HCT116 (cell line): ENCODE measurements around the gene SPDEF. TPM values are rescaled to one million over a fixed set of nuclear protein-coding genes. Genes with fewer than 3 reads are reported as not detected.

Experiments used
- ATAC-seq: fragments of 200-7000 bp; cut with Tn5 transposase; 2 replicates; pipeline ENCODE4 v1.9.1; 2020; ENCODE audit warnings: mild to moderate bottlenecking, moderate library complexity
- BruUV-seq: library from RNA; stranded (reverse); fragments of 400-500 nt; replicated peaks from 2 replicates; lab custom pipeline; 2021; lab: Mats Ljungman, UMichigan
- CTCF ChIA-PET: fragments of 300-600 bp; sonication (Branson Sonifier 250); formaldehyde crosslinking; loops from one replicate; lab custom pipeline; 2021; ENCODE audit warnings: antibody characterized with exemption; lab: Charles Lee
- POLR2A ChIA-PET: fragments of 300-600, 350-600 bp; sonication (Branson Sonifier 250); formaldehyde crosslinking; loops from one replicate; lab custom pipeline; 2021; ENCODE audit warnings: antibody characterized with exemption; lab: Charles Lee
- RAD21 ChIA-PET, 2 experiments: fragments of 300-600 bp; sonication (Branson Sonifier 250); formaldehyde crosslinking; loops; one replicate each; lab custom pipeline; 2023; ENCODE audit warnings: low total read pairs in 2 of 2; ENCODE audit not compliant: uncharacterized antibody in 2 of 2, unreplicated experiment in 2 of 2, low non-redundant PET in 1 of 2; lab: Charles Lee
- DNase-seq: peaks from one replicate; pipeline ENCODE4 v3.0.0-alpha.2; 2010; ENCODE audit warnings: low read depth, low spot score
- H2AFZ ChIP-seq: fragments of 200-600 bp; shearing (Covaris generic), sonication (generic); 2 replicates; pipeline ENCODE4 v1.6.1; 2017; ENCODE audit warnings: low read depth, mixed run types, mixed read lengths, antibody characterized with exemption, low read length; ENCODE audit not compliant: poor library complexity, severe bottlenecking
- H3K27ac ChIP-seq: 2 replicates; pipeline ENCODE4 v1.5.1; 2012; ENCODE audit warnings: low read depth, low read length
- H3K27me3 ChIP-seq: fragments of 200-600 bp; sonication (generic); 2 replicates; pipeline ENCODE4 v1.6.1; 2016; ENCODE audit warnings: mixed run types, low read length, mixed read lengths; ENCODE audit not compliant: insufficient read depth
- H3K36me3 ChIP-seq, 2 experiments: fragments of 200-500 bp in 1 of 2; fragments of 200-600 bp in 1 of 2; sonication (Bioruptor generic) in 1 of 2; sonication (generic) in 1 of 2; 2 replicates each; pipeline versions ENCODE4 v1.5.1 to v1.6.1; 2014 to 2016; ENCODE audit warnings: low read length in 2 of 2, inconsistent platforms in 1 of 2, mixed read lengths in 1 of 2, mixed run types in 1 of 2; ENCODE audit not compliant: insufficient read depth in 2 of 2, control insufficient read depth in 1 of 2
- H3K4me1 ChIP-seq, 2 experiments: fragments of 200-600 bp in 1 of 2; sonication (generic) in 1 of 2; 2 replicates each; pipeline versions ENCODE4 v1.5.1 to v1.6.1; 2012 to 2017; ENCODE audit warnings: low read length in 2 of 2, inconsistent platforms in 1 of 2, mild to moderate bottlenecking in 1 of 2, mixed read lengths in 1 of 2, mixed run types in 1 of 2, moderate library complexity in 1 of 2; ENCODE audit not compliant: insufficient read depth in 2 of 2, control insufficient read depth in 1 of 2
- H3K4me2 ChIP-seq: fragments of 200-600 bp; sonication (generic); 2 replicates; pipeline ENCODE4 v1.6.1; 2017; ENCODE audit warnings: mixed run types, low read length, mixed read lengths
- H3K4me3 ChIP-seq, 2 experiments: fragments of 200-600 bp in 1 of 2; sonication (generic) in 1 of 2; replicated peaks in 1 of 2; 2 replicates each; pipeline ENCODE4 v1.5.1; 2011 to 2016; ENCODE audit warnings: low read length in 2 of 2, control low read depth in 1 of 2, low read depth in 1 of 2, mild to moderate bottlenecking in 1 of 2, mixed read lengths in 1 of 2, mixed run types in 1 of 2
- H3K79me2 ChIP-seq: fragments of 200-600 bp; sonication (generic); 2 replicates; pipeline ENCODE4 v1.6.1; 2017; ENCODE audit warnings: mild to moderate bottlenecking, mixed run types, low read length, moderate library complexity, mixed read lengths; ENCODE audit not compliant: insufficient read depth
- H3K9ac ChIP-seq: fragments of 200-600 bp; sonication (generic); 2 replicates; pipeline ENCODE4 v1.6.1; 2016; ENCODE audit warnings: low read length, mixed read lengths
- H3K9me2 ChIP-seq: fragments of 200-600 bp; sonication (generic), shearing (Covaris generic); 2 replicates; pipeline ENCODE4 v1.6.1; 2017; ENCODE audit warnings: mixed run types, mild to moderate bottlenecking, moderate library complexity; ENCODE audit not compliant: insufficient read depth
- H3K9me3 ChIP-seq, 2 experiments: fragments of 200-500 bp in 1 of 2; fragments of 200-600 bp in 1 of 2; sonication (Bioruptor generic) in 1 of 2; sonication (generic) in 1 of 2; 2 replicates each; pipeline ENCODE4 v1.6.1; 2014 to 2017; ENCODE audit warnings: low read length in 2 of 2, mixed read lengths in 2 of 2, inconsistent platforms in 1 of 2, low read depth in 1 of 2, mild to moderate bottlenecking in 1 of 2, mixed run types in 1 of 2, moderate library complexity in 1 of 2; ENCODE audit not compliant: control insufficient read depth in 1 of 2, insufficient read depth in 1 of 2
- H4K20me1 ChIP-seq: fragments of 200-600 bp; sonication (generic), shearing (Covaris generic); 2 replicates; pipeline ENCODE4 v1.6.1; 2017; ENCODE audit warnings: mixed run types, mild to moderate bottlenecking, moderate library complexity; ENCODE audit not compliant: insufficient read depth
- CEBPB ChIP-seq: IDR thresholded peaks from 2 replicates; pipeline ENCODE4 v1.6.1; 2012; ENCODE audit warnings: low read depth
- EGR1 ChIP-seq: IDR thresholded peaks from 2 replicates; pipeline ENCODE4 v1.6.1; 2012; ENCODE audit warnings: low read depth
- ELF1 ChIP-seq: IDR thresholded peaks from 2 replicates; pipeline ENCODE4 v1.6.1; 2012; ENCODE audit warnings: low read depth, borderline replicate concordance
- EZH2 ChIP-seq: fragments of 200-600 bp; sonication (generic); IDR thresholded peaks from 2 replicates; pipeline ENCODE4 v1.6.1; 2017; ENCODE audit warnings: antibody characterized with exemption, mixed run types
- JUND ChIP-seq: IDR thresholded peaks from 2 replicates; pipeline ENCODE4 v1.6.1; 2012
- POLR2A ChIP-seq: IDR thresholded peaks from 2 replicates; pipeline ENCODE4 v1.7.0; 2011; ENCODE audit warnings: borderline replicate concordance; ENCODE audit not compliant: insufficient read depth, insufficient read length; ENCODE audit errors: extremely low read depth
- POLR2AphosphoS5 ChIP-seq: IDR thresholded peaks from 2 replicates; pipeline ENCODE4 v1.6.1; 2011; ENCODE audit warnings: mild to moderate bottlenecking, low read depth, low read length, moderate library complexity
- RAD21 ChIP-seq: IDR thresholded peaks from 2 replicates; pipeline ENCODE4 v1.6.1; 2012; ENCODE audit warnings: low read depth, mild to moderate bottlenecking
- SIN3A ChIP-seq: IDR thresholded peaks from 2 replicates; pipeline ENCODE4 v1.6.1; 2012; ENCODE audit warnings: low read depth
- SP1 ChIP-seq: IDR thresholded peaks from 2 replicates; pipeline ENCODE4 v1.6.1; 2012; ENCODE audit warnings: low read depth
- TCF7L2 ChIP-seq: IDR thresholded peaks from 2 replicates; pipeline ENCODE4 v1.7.0; 2011; ENCODE audit warnings: borderline replicate concordance, inconsistent platforms; ENCODE audit not compliant: insufficient read depth, insufficient read length; ENCODE audit errors: extremely low read depth
- YY1 ChIP-seq: IDR thresholded peaks from 2 replicates; pipeline ENCODE4 v1.6.1; 2011; ENCODE audit warnings: low read length, low read depth, moderate library complexity, mild to moderate bottlenecking; ENCODE audit not compliant: insufficient replicate concordance; ENCODE audit errors: extremely low read depth
- ZFX ChIP-seq: fragments of 450-650 bp; IDR thresholded peaks from 2 replicates; pipeline ENCODE4 v1.6.1; 2017
- ZNF274 ChIP-seq: fragments of 200-500 bp; sonication (Bioruptor generic); IDR thresholded peaks from 2 replicates; pipeline ENCODE4 v1.6.1; 2014; ENCODE audit warnings: mild to moderate bottlenecking, low read depth, low read length, inconsistent platforms
- intact Hi-C: fragments of 100-400 bp; cut with micrococcal nuclease; formaldehyde crosslinking; loops from 2 replicates; pipeline ENCODE4 v1.10.0; 2022
- total RNA-seq: library from RNA; stranded (reverse); gene quantifications from one replicate; pipeline ENCODE4 v1.2.1, GENCODE V29; 2021; ENCODE audit not compliant: unreplicated experiment
- TF ChIP-seq, protein P1 (sequence below), 3 experiments: fragments of 200-600 bp in 1 of 3; sonication (generic) in 1 of 3; IDR thresholded peaks in 2 of 3; conservative IDR thresholded peaks in 1 of 3; 2 replicates each; pipeline ENCODE4 v1.5.1; 2012 to 2017; ENCODE audit warnings: low read depth in 2 of 3, low read length in 2 of 3, antibody characterized with exemption in 1 of 3, borderline replicate concordance in 1 of 3, control low read depth in 1 of 3, mild to moderate bottlenecking in 1 of 3, mixed read lengths in 1 of 3, mixed run types in 1 of 3, moderate library complexity in 1 of 3; ENCODE audit not compliant: insufficient read depth in 1 of 3
- TF ChIP-seq, protein P2 (sequence below): IDR thresholded peaks from 2 replicates; pipeline ENCODE4 v1.6.1; 2012
- TF ChIP-seq, protein P3 (sequence below): IDR thresholded peaks from 2 replicates; pipeline ENCODE4 v1.6.1; 2012; ENCODE audit warnings: low read depth

The SPDEF gene
- total RNA-seq, 1 experiment from 2014 or later, result 0.39 TPM

DNA sequence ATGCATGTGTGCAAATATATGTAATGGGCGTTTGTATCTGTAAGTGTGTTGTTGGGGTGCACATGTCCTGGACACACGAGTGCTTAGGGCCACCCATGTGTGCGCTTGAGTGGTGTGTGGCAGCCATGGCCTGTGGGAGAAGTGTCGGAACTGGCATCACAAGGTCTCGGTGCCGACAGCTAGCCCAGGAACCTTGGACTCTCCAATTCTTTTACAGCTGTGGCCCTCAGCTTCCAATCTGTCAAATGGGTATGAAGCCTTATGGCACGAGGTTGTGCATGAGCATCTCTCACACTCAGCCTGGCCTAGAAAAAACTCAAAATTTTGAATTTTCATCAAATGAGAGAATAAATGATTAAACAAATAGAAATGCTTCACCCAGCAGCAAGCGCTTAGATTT is 42.0 kb downstream of the SPDEF start (continued):
- TF ChIP-seq, protein P1, sequence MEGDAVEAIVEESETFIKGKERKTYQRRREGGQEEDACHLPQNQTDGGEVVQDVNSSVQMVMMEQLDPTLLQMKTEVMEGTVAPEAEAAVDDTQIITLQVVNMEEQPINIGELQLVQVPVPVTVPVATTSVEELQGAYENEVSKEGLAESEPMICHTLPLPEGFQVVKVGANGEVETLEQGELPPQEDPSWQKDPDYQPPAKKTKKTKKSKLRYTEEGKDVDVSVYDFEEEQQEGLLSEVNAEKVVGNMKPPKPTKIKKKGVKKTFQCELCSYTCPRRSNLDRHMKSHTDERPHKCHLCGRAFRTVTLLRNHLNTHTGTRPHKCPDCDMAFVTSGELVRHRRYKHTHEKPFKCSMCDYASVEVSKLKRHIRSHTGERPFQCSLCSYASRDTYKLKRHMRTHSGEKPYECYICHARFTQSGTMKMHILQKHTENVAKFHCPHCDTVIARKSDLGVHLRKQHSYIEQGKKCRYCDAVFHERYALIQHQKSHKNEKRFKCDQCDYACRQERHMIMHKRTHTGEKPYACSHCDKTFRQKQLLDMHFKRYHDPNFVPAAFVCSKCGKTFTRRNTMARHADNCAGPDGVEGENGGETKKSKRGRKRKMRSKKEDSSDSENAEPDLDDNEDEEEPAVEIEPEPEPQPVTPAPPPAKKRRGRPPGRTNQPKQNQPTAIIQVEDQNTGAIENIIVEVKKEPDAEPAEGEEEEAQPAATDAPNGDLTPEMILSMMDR (IDR thresholded peaks at IDR 0.05 in 2 of 3, conservative IDR thresholded peaks at IDR 0.05 in 1 of 3; ENCODE audit: borderline replicate concordance in 1 of 3, insufficient read depth in 1 of 3, low read depth in 2 of 3, low read length in 2 of 3), result no peak
- TF ChIP-seq CEBPB (no peak), EZH2 (no peak), POLR2A (no peak), SIN3A (no peak)
- TF ChIP-seq, protein P2, sequence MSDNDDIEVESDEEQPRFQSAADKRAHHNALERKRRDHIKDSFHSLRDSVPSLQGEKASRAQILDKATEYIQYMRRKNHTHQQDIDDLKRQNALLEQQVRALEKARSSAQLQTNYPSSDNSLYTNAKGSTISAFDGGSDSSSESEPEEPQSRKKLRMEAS, result no peak
- TF ChIP-seq, protein P3, sequence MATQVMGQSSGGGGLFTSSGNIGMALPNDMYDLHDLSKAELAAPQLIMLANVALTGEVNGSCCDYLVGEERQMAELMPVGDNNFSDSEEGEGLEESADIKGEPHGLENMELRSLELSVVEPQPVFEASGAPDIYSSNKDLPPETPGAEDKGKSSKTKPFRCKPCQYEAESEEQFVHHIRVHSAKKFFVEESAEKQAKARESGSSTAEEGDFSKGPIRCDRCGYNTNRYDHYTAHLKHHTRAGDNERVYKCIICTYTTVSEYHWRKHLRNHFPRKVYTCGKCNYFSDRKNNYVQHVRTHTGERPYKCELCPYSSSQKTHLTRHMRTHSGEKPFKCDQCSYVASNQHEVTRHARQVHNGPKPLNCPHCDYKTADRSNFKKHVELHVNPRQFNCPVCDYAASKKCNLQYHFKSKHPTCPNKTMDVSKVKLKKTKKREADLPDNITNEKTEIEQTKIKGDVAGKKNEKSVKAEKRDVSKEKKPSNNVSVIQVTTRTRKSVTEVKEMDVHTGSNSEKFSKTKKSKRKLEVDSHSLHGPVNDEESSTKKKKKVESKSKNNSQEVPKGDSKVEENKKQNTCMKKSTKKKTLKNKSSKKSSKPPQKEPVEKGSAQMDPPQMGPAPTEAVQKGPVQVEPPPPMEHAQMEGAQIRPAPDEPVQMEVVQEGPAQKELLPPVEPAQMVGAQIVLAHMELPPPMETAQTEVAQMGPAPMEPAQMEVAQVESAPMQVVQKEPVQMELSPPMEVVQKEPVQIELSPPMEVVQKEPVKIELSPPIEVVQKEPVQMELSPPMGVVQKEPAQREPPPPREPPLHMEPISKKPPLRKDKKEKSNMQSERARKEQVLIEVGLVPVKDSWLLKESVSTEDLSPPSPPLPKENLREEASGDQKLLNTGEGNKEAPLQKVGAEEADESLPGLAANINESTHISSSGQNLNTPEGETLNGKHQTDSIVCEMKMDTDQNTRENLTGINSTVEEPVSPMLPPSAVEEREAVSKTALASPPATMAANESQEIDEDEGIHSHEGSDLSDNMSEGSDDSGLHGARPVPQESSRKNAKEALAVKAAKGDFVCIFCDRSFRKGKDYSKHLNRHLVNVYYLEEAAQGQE, result no peak
- TF ChIP-seq, all 23 proteins: peak for 0

DNA sequence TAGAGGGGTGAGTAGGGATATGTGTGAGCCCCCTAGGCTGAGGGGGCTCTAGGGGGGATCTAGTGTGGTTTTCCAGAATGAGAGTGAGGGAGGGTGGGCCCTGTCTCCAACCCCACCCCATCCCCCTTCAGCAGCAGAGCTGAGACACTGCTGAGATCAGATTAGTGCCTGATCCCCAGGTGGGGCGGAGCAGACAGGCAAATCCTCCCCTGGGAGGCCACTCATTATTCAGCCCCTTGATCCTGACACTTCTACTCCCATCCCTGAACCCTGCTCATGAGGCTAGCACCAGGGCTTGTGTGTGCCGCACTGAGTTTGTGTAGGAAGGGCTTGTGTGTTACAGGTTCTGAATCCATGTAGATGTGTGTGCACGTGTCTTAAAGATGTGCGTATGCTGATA is 42.5 kb downstream of the SPDEF start:
- RAD21 ChIA-PET, result no interaction called here
- H3K9me2 ChIP-seq, result no peaks in the 10 kb centered on the region
- no peaks in the 10 kb centered on the region for H3K79me2 ChIP-seq
- intact Hi-C loops, result no loop called here
- no peaks in the 10 kb centered on the region for H3K9me3 ChIP-seq
- POLR2A ChIA-PET, result no interaction called here
- TF ChIP-seq RAD21 (no peak), YY1 (no peak), ELF1 (no peak), ZFX (no peak), POLR2A (no peak), POLR2AphosphoS5 (no peak), TCF7L2 (no peak), SIN3A (no peak), JUND (no peak), EGR1 (no peak), CEBPB (no peak), SP1 (no peak), ZNF274 (no peak)
- TF ChIP-seq, protein P2, result no peak
- TF ChIP-seq, protein P1 (IDR thresholded peaks at IDR 0.05 in 2 of 3, conservative IDR thresholded peaks at IDR 0.05 in 1 of 3; ENCODE audit: borderline replicate concordance in 1 of 3, insufficient read depth in 1 of 3, low read depth in 2 of 3, low read length in 2 of 3), result no peak
- TF ChIP-seq, all 23 proteins: peak for 0
- Histone ChIP-seq H3K9ac (no peak overlapping the region), H3K27ac (no peak overlapping the region), H4K20me1 (no peaks in the 10 kb centered on the region), H3K4me1 (no peaks in the 10 kb centered on the region), H2AFZ (no peak overlapping the region), H3K4me2 (no peak overlapping the region), H3K36me3 (no peaks in the 10 kb centered on the region), H3K4me3 (no peak overlapping the region), H3K27me3 (no peaks in the 10 kb centered on the region)
- CTCF ChIA-PET, result no interaction called here
- no TSS peak for BruUV-seq
- DNase-seq, result no peak
- no peak for ATAC-seq
